Naive B cell (primary cell): ENCODE data around the gene CALHM6. TPM values are rescaled to one million over a fixed set of nuclear protein-coding genes. Genes with fewer than 3 reads are reported as not detected.

Experiments
- ATAC-seq, 2 donors: fragments of 150-1000 bp; cut with Tn5 transposase; 2 replicates each; pipeline ENCODE4 v1.10.0; 2021; ENCODE audit warnings: low read depth in 2 of 2, mild to moderate bottlenecking in 2 of 2, moderate library complexity in 2 of 2
- DNase-seq: peaks from one replicate; pipeline ENCODE4 v3.0.0; 2022
- H3K27ac Mint-ChIP-seq, 6 donors: one replicate each; pipeline ENCODE4 v1.8.0; 2020 to 2022; ENCODE audit warnings: mild to moderate bottlenecking in 6 of 6, mixed read lengths in 6 of 6, moderate library complexity in 5 of 6, inconsistent platforms in 2 of 6
- H3K27me3 Mint-ChIP-seq, 3 donors: one replicate each; pipeline ENCODE4 v1.8.0; 2021 to 2022; ENCODE audit warnings: mixed read lengths in 3 of 3, mild to moderate bottlenecking in 1 of 3
- H3K36me3 Mint-ChIP-seq, 2 donors: one replicate each; pipeline ENCODE4 v1.8.0; 2020 to 2022; ENCODE audit warnings: mixed read lengths in 2 of 2, inconsistent platforms in 1 of 2, mild to moderate bottlenecking in 1 of 2
- H3K4me1 Mint-ChIP-seq, 3 donors: one replicate each; pipeline ENCODE4 v1.8.0; 2020 to 2022; ENCODE audit warnings: mixed read lengths in 3 of 3, inconsistent platforms in 1 of 3, mild to moderate bottlenecking in 1 of 3, moderate library complexity in 1 of 3
- H3K4me3 Mint-ChIP-seq, 8 donors: one replicate each; pipeline ENCODE4 v1.8.0; 2020 to 2022; ENCODE audit warnings: mild to moderate bottlenecking in 8 of 8, mixed read lengths in 8 of 8, moderate library complexity in 8 of 8, inconsistent platforms in 2 of 8
- H3K9me3 Mint-ChIP-seq, 7 donors: one replicate each; pipeline ENCODE4 v1.8.0; 2020 to 2022; ENCODE audit warnings: mixed read lengths in 7 of 7, mild to moderate bottlenecking in 5 of 7, inconsistent platforms in 2 of 7, moderate library complexity in 1 of 7
- polyA plus RNA-seq, 6 donors: library from polyadenylated mRNA; unstranded; fragments of 300-500 nt; fragmentation: Illumina TruSeq; gene quantifications; one replicate each; pipeline ENCODE4 v1.2.3, GENCODE V29; 2021; ENCODE audit warnings: low read depth in 6 of 6

Gene CALHM6
- 1,000 to 10,000 TPM in 1 of 6 donors, 100 to 1,000 TPM in 5; 687 to 1,118 (median 783) TPM for polyA plus RNA-seq

DNA sequence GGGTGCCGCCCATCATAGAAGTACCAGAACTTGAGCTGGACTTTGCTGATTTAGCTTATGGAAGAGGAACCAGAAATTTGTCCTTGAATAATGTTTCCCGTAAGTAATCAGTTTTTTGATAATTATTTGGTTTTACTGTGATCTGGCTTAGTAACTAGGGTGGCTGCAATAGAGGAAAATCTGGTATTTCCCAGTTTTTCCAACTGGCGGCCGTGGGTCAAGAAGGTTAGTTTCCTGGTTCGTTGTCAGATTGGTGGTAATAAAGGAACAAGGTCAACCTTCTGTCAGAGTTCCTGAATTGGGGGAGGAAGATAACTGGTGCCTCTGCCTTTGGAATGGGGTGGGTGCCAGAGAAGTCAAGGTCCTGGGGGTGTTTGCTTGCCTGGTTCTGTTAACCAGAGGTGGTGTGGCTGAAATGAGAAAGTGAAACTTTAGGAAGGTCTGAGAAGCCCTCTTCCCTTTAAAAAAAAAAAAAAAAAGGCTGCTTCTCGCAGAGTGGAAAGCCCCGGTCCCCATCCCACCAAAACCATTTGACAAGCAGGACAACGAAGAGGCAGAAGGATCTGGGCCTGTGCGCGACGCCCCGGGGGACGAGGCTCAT lies at the start of gene CALHM6:
Gene CALHM6, plus strand, starts transcription at position 45 of the 601 bp plus-strand sequence. Its CDS starts 555 bp downstream, at position 600.
- peak within 1 kb of the TSS; percentile 87 to 98 (median 92) for H3K4me3 Mint-ChIP-seq
- DNase-seq (no peak), ATAC-seq (peak; percentile 1 to 4)
- peaks cover 25 to 51% (median 33%) of the 10 kb centered on the region in 3 donors for H3K4me1 Mint-ChIP-seq
- no peaks in the 10 kb centered on the region for H3K9me3 Mint-ChIP-seq
- H3K27ac Mint-ChIP-seq: peak within 1 kb of the TSS; percentile 82 to 98 (median 96)
- H3K27me3 Mint-ChIP-seq: no peaks in the 10 kb centered on the region
- no peaks in the 10 kb centered on the region for H3K36me3 Mint-ChIP-seq

GRCh38 chr6:116412270-116412669 lies 48.9 kb upstream of the CALHM6 start:
- Mint-ChIP-seq H3K27ac (peak overlapping the region in 5 of 6 donors; percentile 0 to 92 (median 65)), H3K9me3 (peaks cover 0 to 1% (median 0%) of the 10 kb centered on the region in 7 donors), H3K36me3 (no peaks in the 10 kb centered on the region), H3K27me3 (no peaks in the 10 kb centered on the region), H3K4me1 (peaks cover 41 to 67% (median 62%) of the 10 kb centered on the region in 3 donors), H3K4me3 (peak overlapping the region in 2 of 8 donors; percentile 12 to 78)
- no peak for DNase-seq
- no peak for ATAC-seq

DNA sequence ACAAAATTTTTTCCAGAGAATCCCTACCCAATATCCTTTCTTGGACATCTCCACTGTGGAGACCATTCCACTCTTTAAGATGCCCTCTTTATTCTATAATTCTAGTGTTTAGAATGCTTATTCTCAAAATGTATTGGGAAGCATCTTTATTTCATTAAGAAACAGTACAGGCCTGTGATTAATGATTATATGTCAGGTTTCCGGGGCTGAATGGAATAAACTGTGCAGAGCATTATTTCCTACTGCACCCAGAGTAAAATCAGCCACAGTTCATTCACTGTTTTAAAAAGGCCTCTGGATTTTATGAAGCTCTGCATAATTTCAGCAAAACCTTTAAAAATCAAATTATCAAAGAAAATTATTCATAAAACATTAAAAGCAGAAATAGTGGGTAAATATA lies 47.8 kb upstream of the CALHM6 start:
- Mint-ChIP-seq H3K36me3 (no peaks in the 10 kb centered on the region), H3K27me3 (no peaks in the 10 kb centered on the region), H3K4me3 (no peak overlapping the region), H3K4me1 (peaks cover 33 to 61% (median 51%) of the 10 kb centered on the region in 3 donors), H3K27ac (peak overlapping the region in 1 of 6 donors; percentile 57), H3K9me3 (peaks cover 0 to 1% (median 0%) of the 10 kb centered on the region in 7 donors)
- ATAC-seq (no peak), DNase-seq (no peak)

DNA sequence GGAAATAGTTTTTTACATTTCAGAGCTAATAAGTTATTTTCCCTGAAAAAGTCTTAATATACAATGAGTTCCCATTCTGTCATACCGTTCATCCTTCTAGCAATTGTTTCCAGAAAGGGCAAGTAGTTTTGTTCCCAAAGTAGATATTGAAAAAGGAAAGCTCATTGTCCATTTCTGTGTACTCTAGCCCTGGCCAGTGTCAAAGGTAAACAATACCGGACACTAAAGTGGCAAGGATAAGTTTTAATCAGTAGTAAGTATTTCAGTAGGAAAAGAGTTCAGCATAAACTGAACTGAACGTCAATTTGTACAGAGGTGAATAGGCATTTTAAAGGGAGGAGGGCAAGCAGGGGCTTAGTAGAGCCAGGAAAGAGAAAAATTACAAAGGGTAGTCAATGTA lies 43.5 kb upstream of the CALHM6 start:
- Mint-ChIP-seq H3K27ac (no peak overlapping the region), H3K27me3 (no peaks in the 10 kb centered on the region), H3K9me3 (peaks cover 0 to 1% (median 0%) of the 10 kb centered on the region in 7 donors), H3K36me3 (no peaks in the 10 kb centered on the region), H3K4me3 (no peak overlapping the region), H3K4me1 (peaks cover 3 to 29% (median 16%) of the 10 kb centered on the region in 3 donors)
- ATAC-seq (no peak), DNase-seq (no peak)

DNA sequence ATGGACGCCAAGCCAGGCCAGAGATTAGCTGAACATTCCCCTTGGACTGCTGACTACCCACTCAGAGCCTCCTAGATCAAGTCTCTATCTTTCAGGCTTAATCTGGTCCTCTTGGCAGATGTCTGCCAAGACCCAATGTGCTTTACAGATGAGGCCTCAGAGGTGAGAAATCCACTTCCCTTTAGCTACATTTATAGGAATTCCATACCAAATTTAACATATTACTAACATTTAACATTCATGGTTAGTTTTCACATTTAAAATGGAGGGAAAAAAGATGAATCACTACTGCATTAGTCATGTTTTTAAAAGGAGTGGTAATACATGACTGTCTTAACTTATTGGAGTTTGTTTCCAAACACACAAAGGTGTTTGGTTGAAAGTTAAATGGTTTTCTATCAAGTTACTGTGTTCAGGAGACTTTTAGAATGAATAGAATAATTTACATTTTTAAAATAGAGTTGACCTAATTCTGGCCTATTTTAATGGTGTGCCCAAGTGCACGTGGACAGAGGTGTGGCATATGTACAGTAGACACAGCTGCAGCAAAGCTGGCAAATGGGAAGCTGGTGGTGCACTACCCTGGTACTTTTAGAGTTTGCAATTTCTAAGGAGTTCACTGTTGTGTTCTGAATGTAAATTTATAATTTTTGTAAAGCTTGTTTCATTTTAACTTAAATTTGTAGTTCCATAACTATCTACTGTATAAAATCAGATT lies 41.9 kb upstream of the CALHM6 start:
- Mint-ChIP-seq H3K36me3 (no peaks in the 10 kb centered on the region), H3K4me3 (no peak overlapping the region), H3K4me1 (peaks cover 0 to 25% (median 13%) of the 10 kb centered on the region in 3 donors), H3K27ac (peak overlapping the region in 2 of 6 donors; percentile 28 to 69), H3K27me3 (no peaks in the 10 kb centered on the region), H3K9me3 (peaks cover 0 to 1% (median 0%) of the 10 kb centered on the region in 7 donors)
- ATAC-seq (no peak), DNase-seq (no peak)

- Mint-ChIP-seq H3K9me3 (peaks cover 0 to 1% (median 0%) of the 10 kb centered on the region in 7 donors), H3K27me3 (no peaks in the 10 kb centered on the region), H3K4me3 (no peak overlapping the region), H3K27ac (no peak overlapping the region), H3K4me1 (peaks cover 0 to 20% (median 12%) of the 10 kb centered on the region in 3 donors), H3K36me3 (no peaks in the 10 kb centered on the region)
- no peak for DNase-seq
- no peak for ATAC-seq
Measured at GRCh38 chr6:116420341-116420740, 40.8 kb upstream of the CALHM6 start.

GRCh38 chr6:116422238-116422637 lies 38.9 kb upstream of the CALHM6 start:
- no peaks in the 10 kb centered on the region for H3K9me3 Mint-ChIP-seq
- peaks cover 0 to under 1% of the 10 kb centered on the region in 2 donors for H3K36me3 Mint-ChIP-seq
- H3K27ac Mint-ChIP-seq: no peak overlapping the region
- ATAC-seq: no peak
- no peak overlapping the region for H3K4me3 Mint-ChIP-seq
- H3K4me1 Mint-ChIP-seq: peaks cover 0 to 12% (median 6%) of the 10 kb centered on the region in 3 donors
- DNase-seq: no peak
- no peaks in the 10 kb centered on the region for H3K27me3 Mint-ChIP-seq

DNA sequence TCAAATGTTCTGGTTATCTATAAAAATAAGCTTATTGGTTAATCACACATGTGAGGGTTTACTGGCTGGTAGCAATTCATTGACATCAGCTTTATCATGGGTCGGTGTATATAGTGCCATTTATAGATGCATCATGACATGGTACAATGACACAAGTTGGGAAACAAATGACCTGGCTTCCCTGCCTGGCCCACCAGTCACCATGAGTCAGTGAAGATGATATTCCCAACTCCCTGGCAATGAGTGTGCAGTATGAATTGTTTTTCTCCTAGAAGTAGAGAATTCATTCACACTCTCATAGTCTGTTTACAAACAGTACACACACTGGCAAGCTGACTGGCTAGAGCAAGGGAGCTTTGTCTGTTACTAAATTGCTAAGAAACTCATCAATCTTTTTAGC lies 37.2 kb upstream of the CALHM6 start:
- H3K27ac Mint-ChIP-seq: no peak overlapping the region
- peaks cover 5 to 14% of the 10 kb centered on the region in 2 donors for H3K36me3 Mint-ChIP-seq
- H3K27me3 Mint-ChIP-seq: no peaks in the 10 kb centered on the region
- H3K4me3 Mint-ChIP-seq: no peak overlapping the region
- DNase-seq (no peak), ATAC-seq (no peak)
- peaks cover 0 to 1% (median under 1%) of the 10 kb centered on the region in 3 donors for H3K4me1 Mint-ChIP-seq
- H3K9me3 Mint-ChIP-seq: no peaks in the 10 kb centered on the region

DNA sequence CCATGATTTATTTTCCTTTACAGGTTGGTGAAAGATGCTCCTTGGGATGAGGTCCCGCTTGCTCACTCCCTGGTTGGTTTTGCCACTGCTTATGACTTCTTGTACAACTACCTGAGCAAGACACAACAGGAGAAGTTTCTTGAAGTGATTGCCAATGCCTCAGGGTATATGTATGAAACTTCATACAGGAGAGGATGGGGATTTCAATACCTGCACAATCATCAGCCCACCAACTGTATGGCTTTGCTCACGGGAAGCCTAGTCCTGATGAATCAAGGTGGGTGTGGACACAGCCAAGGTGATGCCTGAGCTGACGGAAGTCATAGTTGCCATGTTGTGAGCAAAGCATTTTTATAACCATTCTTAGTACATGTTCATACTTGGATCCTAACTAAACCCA lies 34.6 kb upstream of the CALHM6 start:
- no peaks in the 10 kb centered on the region for H3K27me3 Mint-ChIP-seq
- H3K36me3 Mint-ChIP-seq: peaks cover 7 to 15% of the 10 kb centered on the region in 2 donors
- no peaks in the 10 kb centered on the region for H3K4me1 Mint-ChIP-seq
- H3K4me3 Mint-ChIP-seq: no peak overlapping the region
- ATAC-seq (no peak), DNase-seq (no peak)
- no peak overlapping the region for H3K27ac Mint-ChIP-seq
- H3K9me3 Mint-ChIP-seq: no peaks in the 10 kb centered on the region

DNA sequence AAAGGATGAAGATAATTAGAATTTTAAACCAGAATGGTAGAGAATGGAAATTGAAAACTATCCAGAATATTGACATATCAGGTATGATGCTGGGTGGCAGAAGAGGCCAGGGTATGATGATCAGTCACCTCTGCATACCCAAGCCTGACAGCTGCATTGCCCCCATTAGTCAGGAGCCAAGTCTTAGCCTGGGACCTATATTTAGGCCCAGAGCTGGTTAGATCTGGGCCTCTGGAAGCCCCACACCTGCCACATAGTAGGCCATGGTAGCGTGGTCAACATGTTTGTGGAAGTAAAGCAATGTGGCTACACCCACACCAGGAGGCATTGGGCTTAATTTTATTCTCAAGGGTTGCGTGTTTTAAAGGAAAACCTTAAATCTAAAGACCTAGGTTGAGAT lies 32.1 kb upstream of the CALHM6 start:
- H3K4me3 Mint-ChIP-seq: no peak overlapping the region
- DNase-seq (no peak), ATAC-seq (no peak)
- H3K9me3 Mint-ChIP-seq: no peaks in the 10 kb centered on the region
- H3K36me3 Mint-ChIP-seq: peaks cover 15 to 20% of the 10 kb centered on the region in 2 donors
- H3K27me3 Mint-ChIP-seq: no peaks in the 10 kb centered on the region
- peak overlapping the region in 2 of 6 donors; percentile 10 to 24 for H3K27ac Mint-ChIP-seq
- H3K4me1 Mint-ChIP-seq: no peaks in the 10 kb centered on the region

DNA sequence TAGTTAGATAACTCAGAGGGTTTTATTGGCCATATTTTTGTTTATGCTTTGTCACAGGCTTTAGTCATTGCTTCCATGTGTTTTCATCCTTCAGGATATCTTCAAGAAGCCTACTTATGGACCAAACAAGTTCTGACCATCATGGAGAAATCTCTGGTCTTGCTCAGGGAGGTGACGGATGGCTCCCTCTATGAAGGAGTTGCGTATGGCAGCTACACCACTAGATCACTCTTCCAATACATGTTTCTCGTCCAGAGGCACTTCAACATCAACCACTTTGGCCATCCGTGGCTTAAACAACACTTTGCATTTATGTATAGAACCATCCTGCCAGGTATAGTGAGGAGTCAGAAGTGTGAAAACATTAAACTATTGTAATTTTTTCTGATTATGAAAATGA lies 30.3 kb upstream of the CALHM6 start:
- Mint-ChIP-seq H3K27me3 (no peaks in the 10 kb centered on the region), H3K4me3 (no peak overlapping the region), H3K9me3 (no peaks in the 10 kb centered on the region), H3K27ac (no peak overlapping the region), H3K4me1 (peaks cover 0 to 4% (median 0%) of the 10 kb centered on the region in 3 donors), H3K36me3 (peaks cover 15 to 22% of the 10 kb centered on the region in 2 donors)
- ATAC-seq (no peak), DNase-seq (no peak)

GRCh38 chr6:116431964-116432595 lies 29.1 kb upstream of the CALHM6 start:
- DNase-seq (no peak), ATAC-seq (no peak)
- Mint-ChIP-seq H3K27ac (no peak overlapping the region), H3K9me3 (no peaks in the 10 kb centered on the region), H3K4me1 (peaks cover 0 to 7% (median 4%) of the 10 kb centered on the region in 3 donors), H3K27me3 (no peaks in the 10 kb centered on the region), H3K4me3 (no peak overlapping the region), H3K36me3 (peaks cover 15 to 27% of the 10 kb centered on the region in 2 donors)

- DNase-seq (no peak), ATAC-seq (no peak)
- Mint-ChIP-seq H3K27ac (no peak overlapping the region), H3K27me3 (no peaks in the 10 kb centered on the region), H3K9me3 (no peaks in the 10 kb centered on the region), H3K4me1 (peaks cover 0 to 7% (median 4%) of the 10 kb centered on the region in 3 donors), H3K36me3 (peaks cover 15 to 20% of the 10 kb centered on the region in 2 donors), H3K4me3 (no peak overlapping the region)
Measured at GRCh38 chr6:116433206-116433712, 27.9 kb upstream of the CALHM6 start.
